GM23338 (cell line): Measurements from ENCODE around the gene SPTBN4. TPM values are rescaled to one million over a fixed set of nuclear protein-coding genes. Genes with fewer than 3 reads are reported as not detected.
"Not testable (repeated sequence)": the region's sequence is repeated elsewhere in the genome, so short reads cannot be mapped to it uniquely, and the experiment has no call there.

Experiments
- ATAC-seq: fragments of 200-7000 bp; cut with Tn5 transposase; 3 replicates; pipeline ENCODE4 v1.9.1; 2020
- DNase-seq: peaks from one replicate; pipeline ENCODE4 v3.0.0-alpha.2; 2015; ENCODE audit warnings: low spot score
- H2AFZ ChIP-seq: fragments of 200-600 bp; sonication (generic); 2 replicates; pipeline ENCODE4 v1.8.0; 2016; ENCODE audit warnings: antibody characterized with exemption, mild to moderate bottlenecking, moderate library complexity
- H3F3A ChIP-seq: fragments of 200-600 bp; sonication (generic); replicated peaks from 2 replicates; pipeline ENCODE4 v1.8.0; 2017; ENCODE audit warnings: antibody characterized with exemption, mixed run types, low read depth
- H3K27ac ChIP-seq: fragments of 200-600 bp; sonication (generic); 2 replicates; pipeline ENCODE4 v1.6.1; 2016; ENCODE audit warnings: low read depth
- H3K27me3 ChIP-seq: fragments of 200-600 bp; sonication (generic); 2 replicates; pipeline ENCODE4 v1.8.0; 2016; ENCODE audit warnings: mild to moderate bottlenecking, mixed run types, moderate library complexity; ENCODE audit not compliant: insufficient read depth
- H3K36me3 ChIP-seq: fragments of 200-600 bp; sonication (generic); 2 replicates; pipeline ENCODE4 v1.8.0; 2016; ENCODE audit warnings: mild to moderate bottlenecking; ENCODE audit not compliant: insufficient read depth
- H3K4me1 ChIP-seq: fragments of 200-600 bp; sonication (generic); 2 replicates; pipeline ENCODE4 v1.8.0; 2016; ENCODE audit warnings: mild to moderate bottlenecking, moderate library complexity; ENCODE audit not compliant: insufficient read depth
- H3K4me2 ChIP-seq: fragments of 200-600 bp; sonication (generic); 2 replicates; pipeline ENCODE4 v1.7.1; 2017; ENCODE audit warnings: mixed run types
- H3K4me3 ChIP-seq: fragments of 200-600 bp; sonication (generic); 2 replicates; pipeline ENCODE4 v1.6.1; 2016; ENCODE audit warnings: mixed run types
- H3K79me2 ChIP-seq: fragments of 200-600 bp; sonication (generic); replicated peaks from 2 replicates; pipeline ENCODE4 v1.8.0; 2017; ENCODE audit warnings: mild to moderate bottlenecking; ENCODE audit not compliant: insufficient read depth
- H3K9me2 ChIP-seq: fragments of 200-600 bp; sonication (generic); 2 replicates; pipeline ENCODE4 v1.8.0; 2017; ENCODE audit not compliant: insufficient read depth
- H4K20me1 ChIP-seq: fragments of 200-600 bp; sonication (generic); replicated peaks from 2 replicates; pipeline ENCODE4 v1.8.0; 2017; ENCODE audit warnings: mild to moderate bottlenecking; ENCODE audit not compliant: insufficient read depth
- H3K27ac Mint-ChIP-seq: 2 replicates; pipeline ENCODE4 v1.8.0; 2020; ENCODE audit warnings: inconsistent platforms, mild to moderate bottlenecking, moderate library complexity, mixed read lengths
- H3K27me3 Mint-ChIP-seq: 3 replicates; pipeline ENCODE4 v1.8.0; 2022; ENCODE audit warnings: low read depth, mild to moderate bottlenecking, moderate library complexity, mixed read lengths, inconsistent platforms; ENCODE audit not compliant: insufficient read depth, poor library complexity
- H3K36me3 Mint-ChIP-seq: 3 replicates; pipeline ENCODE4 v1.8.0; 2021; ENCODE audit warnings: low read depth, mild to moderate bottlenecking, inconsistent platforms, moderate library complexity, mixed read lengths
- H3K4me1 Mint-ChIP-seq: 3 replicates; pipeline ENCODE4 v1.8.0; 2020; ENCODE audit warnings: mild to moderate bottlenecking, inconsistent platforms, mixed read lengths
- H3K4me3 Mint-ChIP-seq: 3 replicates; pipeline ENCODE4 v1.8.0; 2021; ENCODE audit warnings: moderate library complexity, mild to moderate bottlenecking, inconsistent platforms, mixed read lengths
- H3K9me3 Mint-ChIP-seq: 3 replicates; pipeline ENCODE4 v1.8.0; 2020; ENCODE audit warnings: moderate library complexity, mild to moderate bottlenecking, inconsistent platforms, mixed read lengths
- CTCF ChIP-seq, 2 experiments: fragments of 200-600 bp in 1 of 2; sonication (generic) in 1 of 2; conservative IDR thresholded peaks; 2 replicates each; pipeline versions ENCODE4 v1.5.1 to v1.6.1; 2016 to 2017; ENCODE audit warnings: antibody characterized with exemption in 2 of 2, low read depth in 2 of 2, mild to moderate bottlenecking in 2 of 2, moderate library complexity in 1 of 2
- EZH2 ChIP-seq: fragments of 200-600 bp; sonication (generic); IDR thresholded peaks from one replicate; pipeline ENCODE4 v1.8.0; 2017; ENCODE audit warnings: antibody characterized with exemption, mild to moderate bottlenecking, low read depth; ENCODE audit not compliant: unreplicated experiment
- REST ChIP-seq: IDR thresholded peaks from one replicate; pipeline ENCODE4 v1.6.1; 2018; ENCODE audit warnings: antibody characterized with exemption; ENCODE audit not compliant: unreplicated experiment
- ZNF114 ChIP-seq: fragments of 250-450 bp; sonication (Bioruptor Pico); IDR thresholded peaks from 2 replicates; pipeline ENCODE4 v1.5.0; 2020; ENCODE audit warnings: mild to moderate bottlenecking, moderate library complexity
- ZNF331 ChIP-seq: fragments of 250-450 bp; sonication (Bioruptor Pico); IDR thresholded peaks from 2 replicates; pipeline ENCODE4 v1.5.0; 2020; ENCODE audit warnings: low read depth, mild to moderate bottlenecking, moderate library complexity
- polyA plus RNA-seq: library from polyadenylated mRNA; unstranded; fragments of >200 nt; fragmentation: Nextera tagmentation; extraction: Ambion mirVana; gene quantifications from 2 replicates; pipeline ENCODE4 v1.2.1, GENCODE V29; 2016
- total RNA-seq: library from RNA; depleted of rRNA; stranded (reverse); fragments of >200 nt; shearing (Covaris generic); gene quantifications from 2 replicates; pipeline ENCODE4 v1.2.3, GENCODE V29; 2014

The SPTBN4 gene
- total and polyA plus RNA-seq, 2 experiments from 2014 or later, result 1.6 to 2.3 TPM

GRCh38 chr19:40519352-40520322 is 52.8 kb downstream of the SPTBN4 start:
- Mint-ChIP-seq H3K4me1 (peaks cover 7% of the 10 kb centered on the region), H3K9me3 (peaks cover 20% of the 10 kb centered on the region), H3K27me3 (peaks cover 64% of the 10 kb centered on the region), H3K36me3 (peaks cover 5% of the 10 kb centered on the region; the same call in 2 of the 3 replicates), H3K27ac (no peak overlapping the region), H3K4me3 (peak overlapping the region; percentile 64)
- TF ChIP-seq ZNF114 (CRISPR knock-in tag), result no peak
- peak in 1 of 2 experiments; percentile 33; a peak in 2 of 4 replicates for TF ChIP-seq CTCF (conservative IDR thresholded peaks at IDR 0.05; ENCODE audit: low read depth in 2 of 2)
- peak; percentile 31 for TF ChIP-seq EZH2
- TF ChIP-seq REST, result no peak
- Histone ChIP-seq H2AFZ (peak overlapping the region; percentile 98; the same call in 1 of the 2 replicates), H3K4me2 (peak overlapping the region; percentile 64; the same call in 1 of the 2 replicates), H3K9me2 (no peaks in the 10 kb centered on the region), H3K36me3 (no peaks in the 10 kb centered on the region; the same call in 1 of the 2 replicates), H3K27me3 (peaks cover 71% of the 10 kb centered on the region), H3K4me1 (no peaks in the 10 kb centered on the region), H3K4me3 (peak overlapping the region; percentile 47; the same call in 1 of the 2 replicates), H3F3A (peaks cover 8% of the 10 kb centered on the region; the same call in 1 of the 2 replicates), H4K20me1 (no peaks in the 10 kb centered on the region), H3K79me2 (no peaks in the 10 kb centered on the region), H3K27ac (no peak overlapping the region)
- peak; percentile 90 for ATAC-seq
- peak; percentile 81 for DNase-seq

GRCh38 chr19:40521276-40521675 is 54.5 kb downstream of the SPTBN4 start:
- H3K27ac Mint-ChIP-seq, result no peak overlapping the region
- H3K9me3 Mint-ChIP-seq, result peaks cover 20% of the 10 kb centered on the region
- H3K9me2 ChIP-seq, result no peaks in the 10 kb centered on the region
- H3K4me1 ChIP-seq, result no peaks in the 10 kb centered on the region
- H2AFZ ChIP-seq, result no peak overlapping the region
- peaks cover 8% of the 10 kb centered on the region for H3K4me1 Mint-ChIP-seq
- DNase-seq (no peak), ATAC-seq (no peak)
- peak; percentile 13 to 38; a peak in 3 of 4 replicates for TF ChIP-seq CTCF (conservative IDR thresholded peaks at IDR 0.05; ENCODE audit: low read depth in 2 of 2)
- TF ChIP-seq ZNF331 (CRISPR knock-in tag), result no peak
- H3K27me3 ChIP-seq, result peaks cover 56% of the 10 kb centered on the region
- H3F3A ChIP-seq, result peaks cover 8% of the 10 kb centered on the region; the same call in 1 of the 2 replicates
- H3K4me3 Mint-ChIP-seq, result no peak overlapping the region
- H4K20me1 ChIP-seq, result no peaks in the 10 kb centered on the region
- no peak overlapping the region for H3K4me2 ChIP-seq
- no peaks in the 10 kb centered on the region for H3K79me2 ChIP-seq
- H3K27me3 Mint-ChIP-seq, result peaks cover 54% of the 10 kb centered on the region
- H3K27ac ChIP-seq, result no peak overlapping the region
- no peaks in the 10 kb centered on the region; the same call in 1 of the 2 replicates for H3K36me3 ChIP-seq
- H3K4me3 ChIP-seq, result no peak overlapping the region
- peaks cover 5% of the 10 kb centered on the region; the same call in 2 of the 3 replicates for H3K36me3 Mint-ChIP-seq

GRCh38 chr19:40521900-40522299 is 55.1 kb downstream of the SPTBN4 start:
- not testable (repeated sequence) for H3K4me3 ChIP-seq, DNase-seq, H3K9me2 ChIP-seq, H3K4me2 ChIP-seq, H3F3A ChIP-seq, H3K4me1 Mint-ChIP-seq, H3K4me1 ChIP-seq, H3K4me3 Mint-ChIP-seq, H3K36me3 Mint-ChIP-seq, ATAC-seq, H4K20me1 ChIP-seq, H3K27ac ChIP-seq, H3K36me3 ChIP-seq, H3K27ac Mint-ChIP-seq, H3K79me2 ChIP-seq, H2AFZ ChIP-seq
- peaks cover 50% of the 10 kb centered on the region for H3K27me3 ChIP-seq
- H3K9me3 Mint-ChIP-seq, result peaks cover 20% of the 10 kb centered on the region
- peaks cover 48% of the 10 kb centered on the region for H3K27me3 Mint-ChIP-seq
